Retinal pigment epithelial cell (primary cell): ENCODE data around the gene TICRR.

Experiments
- DNase-seq: peaks from one replicate; pipeline ENCODE4 v3.0.0-alpha.2; 2010; ENCODE audit warnings: low read depth
- H3K4me3 ChIP-seq: 2 replicates; pipeline ENCODE4 v1.5.1; 2011; ENCODE audit warnings: mild to moderate bottlenecking, low read length, control low read depth, moderate library complexity
- CTCF ChIP-seq: conservative IDR thresholded peaks from 2 replicates; pipeline ENCODE4 v1.5.1; 2011; ENCODE audit warnings: low read depth, low read length, control low read depth, inconsistent platforms

Gene TICRR

DNA sequence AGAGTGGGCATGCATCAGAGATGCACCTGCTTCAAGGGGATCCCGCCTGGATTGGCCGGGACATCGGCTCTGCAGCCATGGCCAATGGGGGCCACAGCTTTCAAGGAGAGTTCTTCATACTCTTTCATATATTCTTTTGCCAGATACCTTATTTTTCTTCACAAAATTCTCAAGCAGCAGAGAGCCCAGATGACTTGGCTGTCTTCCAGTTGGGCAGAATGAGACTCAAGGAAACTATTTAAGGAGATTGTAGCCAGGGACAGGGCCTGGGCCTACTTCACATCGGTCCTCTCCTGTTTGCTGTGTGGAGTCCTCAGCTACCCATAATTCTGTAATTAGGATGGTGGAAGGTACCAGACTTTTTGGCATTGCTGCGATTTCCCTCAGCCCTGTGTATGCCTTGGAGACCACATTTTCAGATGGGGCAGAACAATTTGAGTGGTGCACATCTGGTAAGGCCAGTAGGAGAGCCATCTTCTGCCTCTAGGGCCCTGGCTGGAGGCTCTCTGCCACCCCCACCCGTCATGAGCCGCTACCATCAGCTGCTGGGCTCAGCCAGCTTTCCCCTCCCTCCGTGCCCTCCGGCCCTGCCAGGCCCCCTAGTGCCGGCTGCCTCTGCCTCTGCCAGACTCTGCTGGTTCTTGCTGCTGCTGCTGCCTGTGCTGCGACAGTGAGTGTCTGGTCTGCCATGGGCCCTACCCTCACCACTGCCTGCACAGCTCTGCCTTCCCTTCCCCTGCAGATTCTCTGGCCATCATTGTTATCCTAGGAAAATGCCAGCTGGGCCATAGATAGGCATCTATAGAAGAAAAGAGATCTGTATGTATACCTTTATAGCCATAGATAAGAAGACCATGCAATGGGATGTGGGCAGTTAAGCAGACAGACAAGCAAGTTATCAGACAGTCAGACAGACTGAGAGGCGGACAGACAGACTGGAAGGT lies 97.2 kb downstream of the TICRR start:
- no peak for DNase-seq
- no peak overlapping the region for H3K4me3 ChIP-seq
- TF ChIP-seq CTCF, result no peak

DNA sequence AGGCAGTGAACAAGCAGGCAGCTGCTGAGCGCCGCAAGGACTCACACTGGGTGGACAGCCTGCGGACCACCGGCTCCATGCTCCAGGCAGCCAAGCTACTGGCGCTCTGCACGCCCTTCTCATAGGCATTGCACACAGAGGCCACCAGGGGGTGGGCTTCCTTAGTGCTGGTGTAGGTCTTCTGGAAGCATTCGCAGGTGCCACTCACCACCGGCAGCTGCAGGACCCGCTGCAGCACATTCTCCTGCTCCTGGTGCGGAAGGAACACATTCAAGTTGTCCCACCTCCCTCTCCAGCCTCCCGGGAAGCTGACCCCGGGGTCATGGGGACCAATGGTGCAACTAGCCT lies 97.9 kb downstream of the TICRR start:
- no peak for DNase-seq
- H3K4me3 ChIP-seq, result no peak overlapping the region
- TF ChIP-seq CTCF, result peak; percentile 63

GRCh38 chr15:89674526-89674925 lies 99.3 kb downstream of the TICRR start:
- DNase-seq, result no peak
- no peak overlapping the region for H3K4me3 ChIP-seq
- TF ChIP-seq CTCF, result no peak

GRCh38 chr15:89675606-89676005 lies 100.3 kb downstream of the TICRR start:
- H3K4me3 ChIP-seq, result no peak overlapping the region
- TF ChIP-seq CTCF, result no peak
- no peak for DNase-seq

DNA sequence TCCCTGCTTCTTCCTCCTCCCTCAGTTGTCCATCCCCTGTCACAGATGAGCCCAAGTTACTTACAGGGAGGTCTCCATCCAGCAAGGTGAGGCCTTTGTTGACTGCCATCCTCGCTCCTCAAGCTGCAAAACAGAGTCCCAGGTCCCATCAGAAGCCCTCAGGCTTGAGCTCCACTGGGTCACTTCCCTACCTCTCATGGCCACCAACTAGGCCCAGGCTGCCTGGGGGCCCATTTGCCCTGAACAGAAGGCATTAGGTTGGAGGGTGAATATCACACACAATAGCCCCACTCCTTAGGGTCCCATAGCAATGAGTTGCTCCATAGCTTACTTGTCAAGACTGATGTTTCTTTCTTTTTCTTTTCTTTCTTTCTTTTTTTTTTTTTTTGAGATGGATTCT lies 102.1 kb downstream of the TICRR start:
- no peak overlapping the region for H3K4me3 ChIP-seq
- TF ChIP-seq CTCF, result no peak
- no peak for DNase-seq
